GM18873 (cell line): ENCODE measurements around the gene YLPM1.

ENCODE experiments used
- ATAC-seq: cut with Tn5 transposase; IDR thresholded peaks from one replicate; pipeline ENCODE4 v1.9.1; 2021; ENCODE audit warnings: mild to moderate bottlenecking, moderate library complexity, moderate number of reproducible peaks; ENCODE audit not compliant: unreplicated experiment, low FRiP score

YLPM1 gene

DNA sequence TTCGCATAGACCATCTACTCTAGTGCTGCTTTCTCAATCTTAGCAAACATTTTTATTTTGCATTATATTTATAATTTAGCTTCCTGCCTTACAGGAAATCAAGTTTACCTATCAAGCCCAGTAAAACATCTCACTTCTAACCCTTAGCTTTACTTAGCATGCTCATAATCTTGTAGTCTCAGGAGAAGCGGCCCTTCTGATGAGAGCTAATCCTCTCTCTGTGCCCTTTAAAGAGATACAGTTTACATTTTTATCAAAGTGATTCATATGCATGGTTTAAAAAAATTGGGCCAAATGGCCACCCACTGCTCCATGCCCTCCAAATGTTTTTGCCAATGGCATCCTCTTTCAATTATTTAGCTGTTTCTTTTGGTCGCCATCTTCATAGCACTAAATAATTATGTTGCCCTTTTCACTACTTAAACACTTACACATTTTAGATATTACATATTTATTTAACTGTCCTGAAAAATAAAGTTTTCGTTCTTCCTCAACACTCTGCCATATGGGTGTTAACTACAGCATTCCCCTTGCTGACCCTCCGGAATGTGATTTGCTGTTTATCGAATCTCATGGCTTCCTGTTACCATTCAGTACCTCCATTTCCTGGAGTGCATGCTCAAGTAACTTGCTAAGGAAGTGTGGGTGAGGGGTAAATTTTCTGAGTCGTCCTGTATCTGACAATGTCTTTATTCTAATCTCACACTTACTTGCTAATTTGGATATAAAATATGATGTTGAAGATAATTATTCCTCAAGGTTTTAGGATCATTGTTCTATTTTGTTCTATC, 29.3 kb downstream of the YLPM1 start:
- ATAC-seq, result no peak

DNA sequence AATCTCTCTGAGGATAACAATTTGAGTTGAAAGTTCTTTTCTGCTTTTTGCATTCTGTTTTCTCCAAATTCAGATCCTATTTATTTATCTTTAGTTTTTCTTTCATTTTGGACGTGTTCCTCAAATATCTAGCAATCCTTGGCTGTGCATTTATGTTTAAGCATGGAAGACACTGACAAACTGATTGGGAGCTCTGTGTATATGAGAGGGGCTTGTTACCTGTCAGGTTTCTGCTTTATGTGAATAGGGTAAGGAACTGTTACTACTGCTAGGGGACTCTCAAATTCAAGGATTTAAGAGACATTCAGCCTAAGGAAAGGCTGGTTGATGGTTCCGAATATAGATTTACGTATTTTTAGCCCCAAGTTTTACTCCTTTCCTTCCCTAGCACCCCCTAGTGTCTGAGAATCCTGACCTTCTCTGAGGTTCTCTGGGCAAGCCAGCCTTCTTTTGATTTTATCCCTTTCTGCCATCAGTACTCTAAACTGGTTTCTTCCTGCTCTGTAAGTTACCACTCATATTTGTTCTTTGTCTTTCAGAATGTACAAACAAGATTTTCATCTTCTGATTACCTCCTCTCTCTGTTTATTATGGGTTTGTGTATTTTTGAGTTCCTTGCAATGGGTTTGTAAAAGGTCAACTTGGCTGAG, 30.5 kb downstream of the YLPM1 start:
- no peak for ATAC-seq

DNA sequence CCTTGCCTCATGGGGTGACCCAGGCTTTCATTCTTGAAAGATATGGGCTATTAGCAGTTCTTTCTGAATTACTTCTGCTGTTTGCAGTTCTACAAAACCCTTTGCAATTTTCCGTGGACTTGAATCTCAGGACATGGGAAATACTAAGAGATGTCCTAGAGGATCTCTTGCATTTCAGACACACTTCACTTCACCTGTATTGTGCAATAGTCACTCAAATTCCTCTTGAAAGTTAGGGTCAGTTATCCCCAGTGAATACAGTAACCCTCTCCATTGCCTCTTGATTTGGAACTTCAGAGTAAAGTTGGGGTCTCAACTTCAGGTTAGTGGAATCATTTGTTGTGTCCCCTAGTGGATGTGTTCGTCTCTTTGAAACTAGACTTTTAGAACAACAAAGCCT, 31.8 kb downstream of the YLPM1 start:
- no peak for ATAC-seq

DNA sequence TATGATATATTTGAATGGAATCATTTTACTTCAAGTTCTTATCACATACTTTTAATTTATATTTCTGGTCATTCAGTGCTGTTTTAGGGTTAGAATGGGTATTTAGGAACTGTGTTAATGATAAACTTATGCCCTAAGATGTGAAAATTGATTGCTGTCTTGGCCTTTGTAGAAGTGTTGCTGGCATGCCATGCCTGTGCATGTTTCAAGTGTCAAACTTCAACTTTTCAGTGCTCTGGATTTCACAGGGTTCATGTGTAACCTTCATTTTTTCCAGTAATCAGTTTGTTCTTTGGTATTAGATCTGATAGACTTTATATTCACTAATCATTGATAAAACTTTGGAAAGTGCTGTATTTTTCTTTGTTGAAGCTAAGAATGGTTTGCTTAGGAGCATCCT, 36.6 kb downstream of the YLPM1 start:
- ATAC-seq, result no peak

DNA sequence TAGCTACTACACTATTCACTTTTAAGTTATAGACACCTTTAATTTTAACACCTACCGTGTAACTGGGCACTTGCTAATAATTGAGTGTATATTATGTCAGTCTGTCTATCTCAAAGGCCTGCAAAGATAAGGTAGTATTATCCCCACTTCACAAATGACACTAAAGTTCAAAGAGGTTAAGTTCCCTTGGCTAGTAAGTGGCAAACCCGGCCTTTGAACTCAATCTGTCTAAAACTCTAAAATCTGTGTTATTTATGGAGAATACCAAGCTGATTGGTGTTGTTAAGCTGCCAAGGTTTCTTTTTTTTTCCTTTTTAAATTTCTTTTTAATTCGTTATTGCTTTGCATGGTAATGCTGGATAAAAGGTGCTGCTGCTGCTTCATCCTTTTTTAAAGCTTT, 37.7 kb downstream of the YLPM1 start:
- no peak for ATAC-seq

DNA sequence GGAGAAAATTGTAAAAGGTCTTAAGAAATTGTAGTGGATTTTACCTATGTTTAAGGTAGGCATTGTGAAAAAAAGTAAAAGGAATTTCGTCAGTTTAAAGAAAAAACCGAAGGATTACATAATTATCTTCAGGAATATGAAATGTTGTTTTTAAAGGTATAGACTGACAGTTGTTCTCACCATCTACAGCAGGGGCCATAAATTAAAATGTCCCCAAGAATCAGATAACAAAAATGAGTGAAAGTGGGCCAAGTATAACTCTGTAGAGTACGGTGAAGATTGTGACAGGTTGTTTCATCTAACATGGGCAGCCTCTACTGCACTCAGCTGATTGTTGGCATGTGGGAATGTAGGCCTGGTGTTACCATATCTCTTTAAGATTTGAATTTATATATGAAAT, 38.3 kb downstream of the YLPM1 start:
- no peak for ATAC-seq

DNA sequence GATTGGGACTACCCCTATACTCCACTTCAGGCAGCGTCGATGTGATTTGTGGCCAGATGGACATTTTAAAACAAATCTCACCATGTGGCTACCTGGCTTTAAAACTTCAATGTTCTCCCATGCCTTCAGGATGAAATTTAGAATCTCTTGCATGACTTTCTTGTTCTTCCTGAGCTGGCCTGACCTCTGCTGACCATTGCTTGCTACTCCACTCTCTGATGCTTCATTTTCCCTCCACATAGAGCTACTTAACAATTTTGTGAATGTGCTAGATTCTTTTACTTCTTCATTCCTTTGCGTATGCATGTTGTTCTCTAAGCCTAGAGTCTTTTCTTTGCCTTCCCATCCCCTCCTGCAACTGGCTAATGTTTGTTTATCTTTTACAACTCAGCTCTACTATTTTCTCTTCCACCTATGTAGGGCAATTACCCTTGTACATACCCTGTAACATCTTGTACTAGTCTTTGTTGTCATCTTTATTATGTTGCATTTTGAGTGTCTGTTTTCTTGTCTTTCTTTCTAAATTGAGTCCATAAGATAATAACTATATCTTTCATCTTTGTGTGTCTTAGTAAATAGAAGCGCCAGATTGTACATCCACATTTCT, 41.2 kb downstream of the YLPM1 start:
- ATAC-seq, result no peak

DNA sequence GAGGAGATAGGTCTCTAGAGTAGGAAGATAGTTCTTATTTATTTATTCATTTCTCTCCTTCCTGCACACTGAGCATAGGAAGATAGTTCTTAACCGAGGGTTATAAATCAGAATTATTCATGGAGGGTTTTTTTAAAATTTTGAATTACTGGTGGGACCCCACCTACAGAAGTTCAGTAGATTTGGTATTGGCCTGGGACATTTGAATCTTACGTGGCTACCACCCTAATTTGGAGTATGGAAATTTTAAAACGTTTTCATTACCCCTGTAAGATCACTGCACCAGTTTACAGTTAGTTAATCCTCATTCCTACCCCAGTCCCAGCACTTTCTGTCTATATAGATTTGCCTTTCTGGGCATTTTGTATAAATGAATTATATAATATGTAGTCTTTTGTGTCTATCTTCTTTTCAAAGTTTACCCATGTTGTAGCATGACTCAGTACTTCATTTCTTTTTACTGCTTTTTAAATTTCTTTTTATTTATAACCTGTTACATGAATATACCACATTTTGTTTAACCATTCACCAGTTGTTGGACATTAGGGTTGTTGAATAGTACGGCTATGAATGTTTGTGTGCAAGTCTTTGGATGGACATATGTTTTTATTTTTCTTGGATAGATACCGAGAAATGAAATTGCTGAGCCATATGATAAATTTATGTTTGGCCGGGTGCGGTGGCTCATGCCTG, 44.9 kb downstream of the YLPM1 start:
- no peak for ATAC-seq

DNA sequence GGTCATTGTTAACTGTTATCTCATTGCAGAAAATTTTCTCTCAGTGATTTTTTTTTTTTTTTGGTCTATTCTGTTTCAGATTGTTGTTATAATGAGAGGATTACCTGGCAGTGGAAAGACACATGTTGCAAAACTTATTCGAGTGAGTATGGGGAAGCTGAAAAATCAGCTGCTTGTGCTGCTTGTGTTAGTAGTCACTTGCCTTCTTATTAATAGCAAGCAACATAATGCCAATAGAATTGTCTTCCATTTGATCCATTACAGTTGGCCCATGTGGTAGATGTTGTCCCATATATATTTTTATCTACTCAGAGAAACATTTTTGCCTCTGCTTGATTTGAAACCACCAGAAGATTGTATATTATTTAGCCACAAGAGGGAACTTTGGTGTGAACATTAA, 53.0 kb downstream of the YLPM1 start:
- no peak for ATAC-seq

DNA sequence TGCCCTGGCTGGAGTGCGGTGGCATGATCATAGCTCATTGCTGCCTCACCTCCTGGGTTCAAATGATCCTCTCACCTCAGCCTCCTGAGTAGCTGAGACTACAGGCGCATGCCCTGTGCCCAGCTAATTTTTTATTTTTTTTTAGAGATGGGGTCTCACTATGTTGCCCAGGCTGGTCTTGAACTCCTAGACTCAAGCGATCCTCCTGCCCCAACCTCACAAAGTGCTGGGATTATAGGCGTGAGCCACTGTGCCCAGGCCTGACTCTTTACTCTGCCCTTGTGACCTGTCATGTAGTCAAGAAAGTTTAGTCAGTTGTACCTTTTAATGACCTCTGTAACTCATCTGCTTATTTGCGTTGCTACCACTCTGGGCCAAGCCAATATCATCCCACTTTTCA, 57.2 kb downstream of the YLPM1 start:
- ATAC-seq, result no peak

DNA sequence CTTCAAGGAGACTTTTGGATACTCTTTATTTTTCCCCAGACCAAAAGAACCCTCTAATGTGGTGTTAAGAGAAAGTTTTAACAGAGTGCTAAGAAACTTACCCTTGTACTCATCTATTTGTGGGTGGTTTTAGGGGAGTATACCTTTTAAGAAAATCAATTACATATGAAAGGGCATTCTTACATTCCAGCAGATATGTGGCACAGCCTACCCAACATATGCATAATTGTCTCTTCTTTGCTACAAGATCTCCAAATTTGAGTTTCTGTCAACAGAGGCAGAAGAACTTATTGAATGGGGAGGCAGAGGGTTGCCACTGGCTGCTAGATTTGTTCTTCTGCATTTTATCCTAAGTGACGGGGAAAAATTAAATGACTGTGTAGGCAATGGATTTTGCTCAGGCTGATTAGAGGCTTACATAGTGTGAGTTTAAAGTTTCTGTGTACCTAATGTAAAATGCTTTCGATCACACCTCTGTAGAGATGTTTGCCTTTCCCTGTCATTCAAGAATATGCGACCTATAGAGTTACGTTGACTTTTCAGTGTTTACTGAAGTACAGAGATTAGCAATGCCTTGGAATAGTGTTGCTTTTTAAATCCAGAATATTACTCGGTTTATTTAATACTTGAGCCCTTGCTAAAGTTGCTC, 58.3 kb downstream of the YLPM1 start:
- ATAC-seq, result no peak

DNA sequence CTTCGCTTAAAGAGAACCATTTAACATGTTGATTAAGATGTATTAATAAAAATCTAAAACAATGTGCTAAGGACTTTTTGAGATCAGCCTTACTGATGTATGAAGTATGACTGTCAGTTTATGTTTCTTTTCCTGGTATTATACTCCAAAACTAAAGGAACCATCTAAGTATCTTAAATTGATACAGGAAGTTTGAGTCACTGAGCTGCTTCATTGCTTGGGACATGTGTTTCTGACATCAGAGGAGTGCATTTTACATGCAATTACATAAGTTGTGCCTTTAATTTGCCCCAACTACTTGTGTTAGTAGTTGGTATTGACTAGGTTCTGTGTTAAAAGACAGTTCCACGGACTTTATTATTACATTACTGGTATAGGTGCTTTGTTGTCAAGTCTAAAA, 61.9 kb downstream of the YLPM1 start:
- ATAC-seq, result no peak

DNA sequence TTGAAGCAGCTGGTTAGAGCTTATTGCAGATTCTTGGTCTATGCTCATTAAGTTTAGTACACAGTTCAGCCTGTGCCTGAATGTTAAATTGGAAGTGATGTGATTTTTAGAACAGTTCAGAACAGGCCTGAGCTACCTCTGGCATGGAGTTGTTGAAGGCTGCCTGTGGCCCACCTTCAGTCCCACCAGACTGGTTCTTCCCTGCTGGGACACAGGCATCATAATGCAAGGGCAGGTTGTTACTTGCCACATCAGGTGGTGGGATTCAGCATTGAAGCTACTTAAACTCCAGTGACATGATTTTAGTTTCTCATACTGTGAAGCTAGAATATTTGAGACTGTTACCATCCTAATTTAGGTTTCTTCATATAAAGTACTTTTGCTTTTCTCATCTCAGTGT, 63.5 kb downstream of the YLPM1 start:
- no peak for ATAC-seq

DNA sequence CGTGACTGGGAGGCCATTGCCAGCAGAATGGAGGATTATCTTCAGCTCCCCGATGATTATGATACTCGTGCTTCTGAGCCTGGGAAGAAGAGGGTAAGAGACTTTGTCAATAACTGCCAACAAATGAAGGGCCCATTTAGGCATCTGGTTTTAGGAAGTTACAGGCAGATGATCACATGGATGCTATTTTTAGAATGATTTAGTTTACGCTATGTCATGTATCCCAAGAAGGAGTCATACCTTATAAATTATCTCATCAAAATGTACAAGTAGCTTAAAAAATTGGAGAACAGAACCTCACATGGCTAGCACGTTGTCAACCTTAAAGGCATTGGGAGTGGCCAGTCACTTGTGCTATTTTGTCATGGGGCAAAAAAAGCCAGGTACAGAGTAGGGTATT, 66.1 kb downstream of the YLPM1 start:
- ATAC-seq, result no peak

DNA sequence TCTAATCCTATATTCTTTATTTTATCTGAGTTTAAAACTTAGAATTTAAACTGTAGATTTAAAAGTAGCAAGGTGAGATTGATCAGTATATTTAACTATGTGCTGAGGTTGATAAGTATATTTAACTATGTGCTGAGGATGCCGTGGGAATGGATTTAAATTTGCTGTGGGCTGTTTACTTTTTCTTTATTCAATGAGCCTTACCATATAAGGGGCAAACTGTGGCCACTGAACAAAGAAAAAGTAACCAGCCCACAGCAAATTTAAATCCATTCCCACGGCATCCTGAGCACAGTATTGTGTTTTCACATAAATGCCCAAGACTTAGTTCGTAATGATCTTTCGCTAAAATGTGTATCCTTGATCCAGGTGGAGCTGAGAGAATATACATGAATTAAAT, 69.7 kb downstream of the YLPM1 start:
- no peak for ATAC-seq

DNA sequence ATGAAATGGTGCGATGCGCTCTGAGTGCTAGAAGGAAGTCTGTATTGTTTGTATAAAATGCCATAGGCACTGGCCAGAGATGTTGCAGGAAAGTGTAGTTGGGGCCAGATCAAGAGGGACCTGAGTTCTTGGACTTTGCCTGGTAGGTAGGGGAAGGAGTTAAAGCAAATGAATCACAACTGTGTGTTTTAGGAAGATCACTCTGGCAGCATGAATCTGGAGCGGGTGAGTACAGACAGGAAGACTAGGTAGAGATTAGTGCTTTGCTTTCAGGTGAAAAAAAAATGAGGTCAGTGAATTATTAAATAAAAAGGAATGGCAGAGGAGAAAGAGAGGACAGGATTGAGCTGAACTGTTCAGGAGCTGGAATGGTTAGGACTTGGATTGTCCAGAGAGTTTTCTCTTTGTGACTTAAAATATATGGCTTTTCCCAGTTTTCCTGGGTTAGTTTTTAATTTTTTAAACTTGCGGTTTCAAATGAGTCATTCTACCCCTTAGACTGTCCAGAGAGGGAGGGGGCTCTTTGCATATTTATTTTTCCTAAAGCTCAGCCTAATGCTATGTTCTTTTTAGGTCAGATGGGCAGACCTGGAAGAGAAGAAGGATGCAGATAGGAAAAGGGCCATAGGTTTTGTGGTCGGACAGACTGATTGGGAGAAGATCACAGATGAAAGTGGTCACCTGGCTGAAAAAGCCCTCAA, 71.7 kb downstream of the YLPM1 start:
- ATAC-seq, result no peak

DNA sequence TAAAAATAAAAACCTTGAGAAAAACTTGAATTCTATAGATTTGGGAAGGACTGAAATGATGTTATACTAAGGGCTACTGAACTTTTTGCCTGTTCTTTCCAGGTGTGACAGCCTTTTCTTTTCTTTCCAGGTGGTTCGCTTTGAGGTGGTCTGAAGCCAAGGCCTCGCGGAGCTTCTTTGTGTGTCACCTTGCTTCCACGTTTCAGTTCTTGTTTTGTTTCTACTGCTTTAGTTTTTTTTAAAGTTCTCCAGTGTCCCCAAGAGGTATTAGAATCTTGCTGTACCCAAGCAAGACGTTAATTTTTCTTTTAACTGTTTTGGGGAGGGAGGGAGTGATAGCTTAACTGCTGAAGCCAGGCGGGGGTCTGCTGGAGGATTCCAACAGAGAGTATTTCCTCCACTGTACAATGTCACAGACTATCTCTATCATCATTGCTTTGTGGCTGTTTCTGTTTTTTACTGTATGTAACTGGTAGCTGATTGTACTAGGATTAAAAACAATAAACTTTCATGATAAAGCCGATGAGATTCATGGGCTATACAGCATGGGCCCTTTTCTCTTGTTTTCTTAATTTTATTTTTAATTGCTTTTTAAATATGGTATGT, 72.6 kb downstream of the YLPM1 start:
- ATAC-seq, result no peak

DNA sequence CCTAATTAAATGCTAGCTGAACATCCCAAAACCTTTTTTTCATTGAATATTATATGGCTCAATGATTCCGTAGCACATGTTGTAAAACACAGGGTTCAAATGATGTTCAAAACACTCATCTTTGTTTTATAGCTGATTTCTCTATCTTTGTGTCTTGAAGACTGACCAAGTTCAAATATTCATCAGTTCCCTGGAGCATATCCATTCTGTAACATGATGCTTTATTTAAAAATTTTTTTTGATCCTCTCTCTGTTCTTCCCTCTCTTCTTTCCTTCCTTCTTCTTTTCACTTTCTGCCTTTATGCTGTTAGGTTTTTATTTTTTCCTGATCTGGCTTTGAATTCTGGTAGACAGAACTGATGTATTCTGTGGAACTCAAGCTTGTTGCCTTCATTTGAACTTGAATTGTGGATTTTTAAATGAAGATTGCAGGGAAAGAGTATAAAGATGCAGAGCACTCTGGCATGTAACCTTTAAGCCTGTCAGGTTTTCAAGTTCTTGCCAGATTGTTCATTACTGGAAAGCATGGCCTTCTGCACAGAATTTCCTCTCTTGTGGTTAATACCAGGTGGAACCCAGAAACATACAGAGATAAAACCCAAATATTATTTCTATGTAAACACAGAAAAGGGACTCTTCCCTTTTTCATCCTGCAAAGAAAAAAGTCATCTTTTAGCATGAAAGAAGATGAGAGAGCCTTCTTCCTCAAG, 73.3 kb downstream of the YLPM1 start:
- ATAC-seq, result no peak

DNA sequence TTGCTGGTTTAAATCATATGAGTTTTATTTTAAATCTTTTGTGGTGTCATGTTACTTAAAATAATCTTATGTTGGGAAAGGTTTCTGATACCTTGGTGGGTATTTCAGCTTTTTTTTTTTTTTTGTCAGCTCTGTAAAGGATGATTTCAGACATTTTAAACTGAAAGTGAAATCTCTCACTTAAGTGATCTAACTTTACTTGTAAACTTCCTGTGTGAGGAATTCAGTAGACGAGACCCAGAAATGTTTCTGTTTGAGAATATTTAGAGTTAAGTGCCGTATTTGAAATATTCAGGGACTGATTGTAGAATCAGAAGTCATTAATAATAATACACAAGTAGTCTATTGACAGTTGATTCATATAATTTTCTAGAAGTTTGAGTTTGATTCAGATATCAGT, 75.0 kb downstream of the YLPM1 start:
- no peak for ATAC-seq
